OCI-LY1 (cell line): ENCODE measurements around the gene IL17RE.

Experiments used
- H2AFZ ChIP-seq: fragments of 200-600 bp; sonication (generic), shearing (Covaris generic); 2 replicates; pipeline ENCODE4 v1.6.0; 2014; ENCODE audit warnings: antibody characterized with exemption, mild to moderate bottlenecking, low read length
- H3F3A ChIP-seq: fragments of 200-600 bp; sonication (generic), shearing (Covaris generic); 2 replicates; pipeline ENCODE4 v1.6.0; 2014; ENCODE audit warnings: mild to moderate bottlenecking, antibody characterized with exemption, low read length, moderate library complexity; ENCODE audit not compliant: insufficient read depth
- H3K27ac ChIP-seq: fragments of 200-600 bp; sonication (generic); 2 replicates; pipeline ENCODE4 v1.5.1; 2014; ENCODE audit warnings: low read length, mixed run types, mild to moderate bottlenecking, low read depth; ENCODE audit not compliant: poor library complexity, severe bottlenecking
- H3K27me3 ChIP-seq: fragments of 200-600 bp; sonication (generic); 2 replicates; pipeline ENCODE4 v1.6.0; 2014; ENCODE audit warnings: antibody characterized with exemption, mild to moderate bottlenecking, low read length, moderate library complexity; ENCODE audit not compliant: insufficient read depth
- H3K36me3 ChIP-seq: fragments of 200-600 bp; sonication (generic); 2 replicates; pipeline ENCODE4 v1.6.1; 2014; ENCODE audit warnings: mild to moderate bottlenecking, antibody characterized with exemption, low read length, moderate library complexity, mixed read lengths; ENCODE audit not compliant: insufficient read depth
- H3K4me1 ChIP-seq: fragments of 200-600 bp; sonication (generic); 2 replicates; pipeline ENCODE4 v1.5.1; 2014; ENCODE audit warnings: mild to moderate bottlenecking, low read length, moderate library complexity; ENCODE audit not compliant: insufficient read depth, severe bottlenecking
- H3K4me2 ChIP-seq: fragments of 200-600 bp; sonication (generic), shearing (Covaris generic); 2 replicates; pipeline ENCODE4 v1.6.1; 2014; ENCODE audit warnings: low read length
- H3K4me3 ChIP-seq: fragments of 200-600 bp; sonication (generic); 2 replicates; pipeline ENCODE4 v1.5.1; 2014; ENCODE audit warnings: low read length, low read depth, mild to moderate bottlenecking, mixed read lengths; ENCODE audit not compliant: poor library complexity, severe bottlenecking
- H3K79me2 ChIP-seq: fragments of 200-600 bp; shearing (Covaris generic); 2 replicates; pipeline ENCODE4 v1.6.1; 2016; ENCODE audit warnings: mixed run types, low read length, mixed read lengths; ENCODE audit not compliant: insufficient read depth
- H3K9ac ChIP-seq: fragments of 200-600 bp; sonication (generic), shearing (Covaris generic); 2 replicates; pipeline ENCODE4 v1.6.1; 2014; ENCODE audit warnings: mild to moderate bottlenecking, low read length, mixed read lengths
- H3K9me2 ChIP-seq: fragments of 200-600 bp; sonication (generic), shearing (Covaris generic); 2 replicates; pipeline ENCODE4 v1.6.1; 2014; ENCODE audit warnings: low read depth, mild to moderate bottlenecking, low read length, mixed read lengths
- H3K9me3 ChIP-seq: fragments of 200-600 bp; shearing (Covaris generic); 2 replicates; pipeline ENCODE4 v1.6.1; 2014; ENCODE audit warnings: low read length, mixed read lengths
- H4K20me1 ChIP-seq: fragments of 200-600 bp; sonication (generic), shearing (Covaris generic); 2 replicates; pipeline ENCODE4 v1.6.0; 2016; ENCODE audit warnings: mild to moderate bottlenecking, low read length; ENCODE audit not compliant: insufficient read depth
- CTCF ChIP-seq: fragments of 200-600 bp; sonication (generic), shearing (Covaris generic); IDR thresholded peaks from 2 replicates; pipeline ENCODE4 v1.5.1; 2017; ENCODE audit warnings: mild to moderate bottlenecking, antibody characterized with exemption, low read length, moderate library complexity, mixed read lengths
- EZH2 ChIP-seq: fragments of 200-600 bp; sonication (generic), shearing (Covaris generic); IDR thresholded peaks from 2 replicates; pipeline ENCODE4 v1.8.0; 2017; ENCODE audit warnings: borderline replicate concordance, mixed run types, mild to moderate bottlenecking, antibody characterized with exemption, low read length, moderate library complexity, mixed read lengths

IL17RE gene

GRCh38 chr3:9908286-9908685 is 5.6 kb downstream of the IL17RE start:
- Histone ChIP-seq H3K27ac (no peak overlapping the region), H3K4me1 (no peaks in the 10 kb centered on the region), H2AFZ (no peak overlapping the region), H4K20me1 (no peaks in the 10 kb centered on the region), H3K79me2 (no peaks in the 10 kb centered on the region), H3F3A (no peaks in the 10 kb centered on the region), H3K27me3 (0 out of 2 replicates have a peak, but pooled peaks cover 4% of the 10 kb centered on the region), H3K36me3 (no peaks in the 10 kb centered on the region), H3K9me3 (no peaks in the 10 kb centered on the region), H3K4me2 (no peak overlapping the region), H3K9me2 (no peaks in the 10 kb centered on the region), H3K4me3 (no peak overlapping the region), H3K9ac (no peak overlapping the region)
- TF ChIP-seq EZH2 = no peak
- TF ChIP-seq CTCF = no peak

GRCh38 chr3:9909221-9910013 is 6.8 kb downstream of the IL17RE start:
- no peaks in the 10 kb centered on the region for H4K20me1 ChIP-seq
- no peak overlapping the region for H3K27ac ChIP-seq
- no peaks in the 10 kb centered on the region for H3F3A ChIP-seq
- no peaks in the 10 kb centered on the region for H3K4me1 ChIP-seq
- H3K4me3 ChIP-seq = no peak overlapping the region
- no peaks in the 10 kb centered on the region for H3K79me2 ChIP-seq
- no peak overlapping the region for H3K9ac ChIP-seq
- no peaks in the 10 kb centered on the region for H3K9me2 ChIP-seq
- H3K36me3 ChIP-seq = no peaks in the 10 kb centered on the region
- 0 out of 2 replicates have a peak, but pooled peaks cover 4% of the 10 kb centered on the region for H3K27me3 ChIP-seq
- no peak for TF ChIP-seq CTCF
- TF ChIP-seq EZH2 = no peak
- H3K4me2 ChIP-seq = no peak overlapping the region
- no peaks in the 10 kb centered on the region for H3K9me3 ChIP-seq
- no peak overlapping the region for H2AFZ ChIP-seq

- Histone ChIP-seq H3K27ac (no peak overlapping the region), H3K9me2 (no peaks in the 10 kb centered on the region), H3K4me1 (no peaks in the 10 kb centered on the region), H2AFZ (no peak overlapping the region), H3K79me2 (no peaks in the 10 kb centered on the region), H3K27me3 (0 out of 2 replicates have a peak, but pooled peaks cover 1% of the 10 kb centered on the region), H3K9me3 (no peaks in the 10 kb centered on the region), H4K20me1 (no peaks in the 10 kb centered on the region), H3K36me3 (no peaks in the 10 kb centered on the region), H3K9ac (no peak overlapping the region), H3F3A (no peaks in the 10 kb centered on the region), H3K4me3 (no peak overlapping the region), H3K4me2 (no peak overlapping the region)
- no peak for TF ChIP-seq EZH2
- TF ChIP-seq CTCF = no peak
Observed at GRCh38 chr3:9911863-9912262, 9.2 kb downstream of the IL17RE start.
